Measurements from ENCODE around the gene TLNRD1.
A peak's percentile ranks its signal among the peaks of the same experiment; 100 is the strongest.

Gene TLNRD1

DNA sequence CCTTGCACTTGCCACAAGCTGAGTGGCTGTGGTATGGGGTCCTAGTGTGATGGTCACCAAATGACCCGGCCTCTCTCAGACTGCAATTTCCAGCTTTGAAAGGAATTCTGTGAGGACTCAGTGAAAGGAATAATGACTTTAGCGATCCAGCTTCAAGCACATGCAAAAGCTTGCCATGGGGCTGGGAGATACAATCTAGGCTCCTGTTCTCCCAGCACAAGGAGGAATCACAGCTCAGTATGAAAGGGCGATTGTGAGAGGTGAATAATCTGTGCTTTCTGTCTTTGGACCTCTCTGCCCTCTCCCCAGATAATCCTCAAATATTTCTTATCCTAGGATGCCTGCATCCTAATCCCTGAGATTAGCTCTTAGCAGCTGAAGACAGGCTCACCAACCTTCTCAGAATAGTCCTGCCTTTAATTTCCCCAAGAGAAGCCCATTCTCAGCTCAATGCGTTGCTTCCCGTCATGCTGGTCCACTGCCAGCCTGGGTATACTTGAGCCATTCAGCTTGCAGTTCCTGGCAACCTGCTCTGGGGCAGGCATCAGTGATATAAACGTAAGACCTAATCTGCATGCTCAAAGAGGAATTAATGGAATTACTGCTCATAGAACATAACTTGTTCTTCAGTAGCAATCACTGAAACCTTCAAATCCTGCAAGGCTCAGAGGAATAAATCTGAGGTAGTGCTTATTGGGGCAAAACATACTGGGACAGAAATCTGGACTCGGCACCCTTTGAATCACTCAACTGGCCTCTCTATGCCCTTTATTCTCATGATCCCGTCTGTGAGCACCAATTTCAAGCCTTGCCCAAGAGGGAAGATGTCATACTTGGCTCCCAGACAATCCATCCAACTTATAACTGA is 15.1 kb downstream of the TLNRD1 start:
- no peak overlapping the region for H3K4me3 ChIP-seq (replicated peaks in 1 of 2; ENCODE audit: low read depth in 2 of 2, low read length in 2 of 2)
- peak in 1 of 2 donors; percentile 42 for DNase-seq (ENCODE audit: low read depth in 2 of 2)
- TF ChIP-seq, protein P1, sequence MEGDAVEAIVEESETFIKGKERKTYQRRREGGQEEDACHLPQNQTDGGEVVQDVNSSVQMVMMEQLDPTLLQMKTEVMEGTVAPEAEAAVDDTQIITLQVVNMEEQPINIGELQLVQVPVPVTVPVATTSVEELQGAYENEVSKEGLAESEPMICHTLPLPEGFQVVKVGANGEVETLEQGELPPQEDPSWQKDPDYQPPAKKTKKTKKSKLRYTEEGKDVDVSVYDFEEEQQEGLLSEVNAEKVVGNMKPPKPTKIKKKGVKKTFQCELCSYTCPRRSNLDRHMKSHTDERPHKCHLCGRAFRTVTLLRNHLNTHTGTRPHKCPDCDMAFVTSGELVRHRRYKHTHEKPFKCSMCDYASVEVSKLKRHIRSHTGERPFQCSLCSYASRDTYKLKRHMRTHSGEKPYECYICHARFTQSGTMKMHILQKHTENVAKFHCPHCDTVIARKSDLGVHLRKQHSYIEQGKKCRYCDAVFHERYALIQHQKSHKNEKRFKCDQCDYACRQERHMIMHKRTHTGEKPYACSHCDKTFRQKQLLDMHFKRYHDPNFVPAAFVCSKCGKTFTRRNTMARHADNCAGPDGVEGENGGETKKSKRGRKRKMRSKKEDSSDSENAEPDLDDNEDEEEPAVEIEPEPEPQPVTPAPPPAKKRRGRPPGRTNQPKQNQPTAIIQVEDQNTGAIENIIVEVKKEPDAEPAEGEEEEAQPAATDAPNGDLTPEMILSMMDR (IDR thresholded peaks at IDR 0.05; ENCODE audit: low read depth, low read length), result no peak

DNA sequence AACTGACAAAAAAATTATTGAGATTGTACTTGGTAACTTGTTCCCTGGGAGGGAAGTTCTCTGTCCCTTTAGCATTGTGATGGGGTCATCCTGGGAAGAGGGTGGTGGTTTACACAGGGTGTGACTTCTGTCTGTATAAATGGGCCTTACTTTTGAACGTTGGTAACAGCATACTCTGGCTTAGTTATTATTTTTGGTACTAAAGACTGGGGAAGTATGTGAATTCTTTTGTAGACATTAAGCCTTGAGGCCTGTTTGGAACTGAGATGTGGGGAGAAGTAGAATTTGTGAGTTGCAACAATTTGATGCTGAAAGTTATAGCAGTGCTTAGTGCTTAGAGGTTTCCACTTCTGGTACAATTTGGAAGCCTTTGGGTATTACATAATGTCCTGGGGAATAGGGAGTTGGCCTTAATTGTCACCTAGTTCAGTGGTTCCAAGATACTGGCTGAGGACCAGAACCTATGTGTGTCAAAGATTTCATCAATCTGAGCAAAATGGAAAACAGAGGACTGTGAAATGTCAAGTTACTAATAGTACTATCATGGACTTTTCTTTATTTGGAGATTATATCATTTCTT is 15.9 kb downstream of the TLNRD1 start:
- DNase-seq (ENCODE audit: low read depth in 2 of 2), result no peak
- TF ChIP-seq, protein P1 (IDR thresholded peaks at IDR 0.05; ENCODE audit: low read depth, low read length), result no peak
- H3K4me3 ChIP-seq (replicated peaks in 1 of 2; ENCODE audit: low read depth in 2 of 2, low read length in 2 of 2), result no peak overlapping the region

DNA sequence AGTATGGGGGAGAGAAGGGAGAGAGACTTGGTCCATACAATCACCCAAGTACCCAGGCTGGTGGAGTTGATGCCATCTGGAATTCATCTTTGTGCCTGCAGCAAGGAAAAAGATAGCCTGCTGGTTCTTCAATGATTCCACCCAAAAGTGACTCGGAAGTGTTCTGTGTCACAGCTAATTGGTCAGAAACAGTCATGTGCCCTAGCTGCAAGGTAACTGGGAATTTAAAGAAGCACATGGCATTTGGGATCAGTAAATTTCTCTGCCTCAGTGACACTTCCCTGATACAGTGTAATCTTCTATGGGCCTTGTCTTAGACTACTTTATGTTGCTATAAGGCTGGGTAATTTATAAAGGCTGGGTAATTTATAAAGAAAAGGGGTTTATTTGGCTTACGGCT is 17.5 kb downstream of the TLNRD1 start:
- TF ChIP-seq, protein P1 (IDR thresholded peaks at IDR 0.05; ENCODE audit: low read depth, low read length), result no peak
- DNase-seq (ENCODE audit: low read depth in 2 of 2), result no peak
- H3K4me3 ChIP-seq (replicated peaks in 1 of 2; ENCODE audit: low read depth in 2 of 2, low read length in 2 of 2), result no peak overlapping the region

DNA sequence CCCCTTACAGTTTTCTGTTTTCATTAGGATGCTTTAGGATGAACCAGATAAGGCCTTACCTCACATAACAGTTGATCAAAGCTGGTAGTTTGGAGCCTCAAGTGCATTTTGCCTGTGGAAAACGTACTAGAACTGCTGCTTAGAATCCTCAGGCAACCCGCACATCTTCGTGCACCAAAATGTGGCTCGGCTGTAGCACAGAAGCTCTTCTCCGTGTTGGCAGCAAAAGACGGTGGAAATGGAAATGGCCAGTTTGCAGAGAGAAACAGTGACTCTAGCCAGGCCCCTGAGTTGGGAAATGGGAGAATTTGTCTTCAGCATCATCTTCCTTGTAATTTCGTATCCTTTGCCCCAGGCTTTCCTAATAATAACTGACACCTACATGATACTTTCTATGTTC is 20.6 kb downstream of the TLNRD1 start:
- H3K4me3 ChIP-seq (replicated peaks in 1 of 2; ENCODE audit: low read depth in 2 of 2, low read length in 2 of 2), result no peak overlapping the region
- no peak for DNase-seq (ENCODE audit: low read depth in 2 of 2)
- TF ChIP-seq, protein P1 (IDR thresholded peaks at IDR 0.05; ENCODE audit: low read depth, low read length), result no peak

DNA sequence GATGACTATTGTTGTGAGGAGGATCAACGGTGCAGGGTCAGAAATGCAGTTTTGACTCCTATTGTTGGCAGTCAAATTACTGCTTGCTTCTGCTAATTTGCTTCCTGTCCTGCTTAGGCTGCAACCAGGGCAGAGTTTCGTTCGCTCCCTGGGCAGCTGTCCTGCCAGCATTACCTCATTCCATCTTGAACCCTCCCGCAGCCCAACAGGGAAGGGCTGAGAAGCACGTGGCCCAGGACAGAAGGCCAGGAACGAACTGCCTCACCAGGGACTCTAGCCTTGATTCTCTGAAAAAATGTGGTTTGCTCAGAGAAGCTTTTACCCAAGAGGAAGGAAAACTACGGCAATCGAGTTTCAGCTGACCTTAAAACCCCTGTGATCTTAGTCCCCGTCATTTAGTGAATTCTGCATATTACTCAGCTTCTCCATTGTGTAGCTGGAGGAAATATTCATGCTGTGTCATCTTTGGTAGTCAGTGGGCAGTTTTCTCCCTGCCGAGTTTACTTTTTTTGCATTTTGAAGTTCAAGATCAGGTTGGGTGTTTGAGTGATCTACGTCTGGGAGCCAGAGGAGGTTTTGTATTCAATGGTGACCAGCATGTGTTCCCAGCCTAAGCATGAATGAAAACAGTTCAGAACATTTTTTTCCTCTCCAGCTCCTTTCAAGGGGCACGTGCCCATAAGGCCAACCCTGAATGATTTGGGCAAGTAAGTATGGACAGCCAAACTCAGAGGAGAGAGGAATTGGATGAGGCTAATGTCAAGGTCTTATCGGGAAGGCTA is 23.0 kb downstream of the TLNRD1 start:
- TF ChIP-seq, protein P1 (IDR thresholded peaks at IDR 0.05; ENCODE audit: low read depth, low read length), result no peak
- DNase-seq (ENCODE audit: low read depth in 2 of 2), result peak; percentile 77 to 94
- peak overlapping the region in 1 of 2 donors; percentile 6 for H3K4me3 ChIP-seq (replicated peaks in 1 of 2; ENCODE audit: low read depth in 2 of 2, low read length in 2 of 2)

DNA sequence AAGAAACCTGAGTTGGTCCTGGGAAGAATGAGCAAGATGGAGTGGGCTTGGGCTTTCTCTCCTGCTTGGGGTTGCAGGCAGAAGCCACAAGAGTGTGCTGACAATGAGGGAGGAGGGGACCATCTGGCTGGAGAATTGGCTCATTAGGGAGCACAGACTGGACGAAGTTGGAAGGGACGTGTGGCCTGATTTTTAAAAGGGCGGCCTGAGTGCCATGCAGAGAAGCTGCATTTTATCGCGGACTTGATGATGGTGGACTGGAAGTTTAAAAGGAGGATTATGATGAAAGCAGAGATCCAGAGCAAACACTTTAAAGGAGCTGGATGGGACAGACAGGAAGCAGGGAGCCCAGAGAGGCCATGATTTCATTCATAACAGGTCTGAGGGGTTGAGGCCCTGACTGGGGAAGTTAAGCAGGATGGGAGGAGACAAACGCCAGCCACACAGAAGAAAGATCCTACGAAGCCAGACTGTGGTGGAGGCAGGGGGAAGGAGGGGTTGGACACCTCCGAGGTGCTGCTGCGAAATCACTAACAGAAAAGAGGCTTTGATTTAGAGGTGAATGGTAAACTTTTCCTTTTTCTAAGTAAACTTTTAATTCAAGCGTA is 23.6 kb downstream of the TLNRD1 start:
- H3K4me3 ChIP-seq (replicated peaks in 1 of 2; ENCODE audit: low read depth in 2 of 2, low read length in 2 of 2), result no peak overlapping the region
- TF ChIP-seq, protein P1 (IDR thresholded peaks at IDR 0.05; ENCODE audit: low read depth, low read length), result no peak
- DNase-seq (ENCODE audit: low read depth in 2 of 2), result peak in 1 of 2 donors; percentile 13
